ENCODE measurements around the gene EML3. TPM values are rescaled to one million over a fixed set of nuclear protein-coding genes. Genes with fewer than 3 reads are reported as not detected.

EML3 gene
- total and polyA plus RNA-seq, 11 donors: 8.8 to 40.9 (median 15.3) TPM

DNA sequence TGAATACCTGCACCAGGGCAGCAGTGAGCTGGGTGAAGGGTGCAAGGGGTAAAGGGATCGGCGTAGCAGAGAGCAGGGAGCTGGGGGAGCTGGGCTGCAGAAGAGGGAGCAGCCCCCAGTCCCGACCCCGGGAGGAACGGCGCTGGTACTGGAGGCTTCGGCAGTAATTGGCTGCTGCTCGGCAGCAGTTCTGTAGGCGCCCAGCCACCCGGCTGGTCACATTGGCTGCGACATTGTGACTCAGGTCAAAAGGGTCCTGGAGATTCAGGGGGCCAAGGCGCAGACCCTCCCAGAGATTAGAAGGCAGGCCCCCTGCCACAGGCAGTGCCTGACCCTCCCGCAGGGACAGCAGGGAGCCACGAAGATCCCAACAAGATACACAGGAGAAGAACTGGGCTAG is 36.7 kb downstream of the EML3 start:
- Histone ChIP-seq H3K9me3 (no peaks in the 10 kb centered on the region), H3K4me3 (peak overlapping the region in 8 of 12 donors; percentile 58 to 95 (median 82)), H3K27me3 (no peaks in the 10 kb centered on the region), H3K4me1 (peaks cover 7 to 57% (median 34%) of the 10 kb centered on the region in 12 donors), H3K27ac (peak overlapping the region in 11 of 12 donors; percentile 68 to 98 (median 94)), H3K36me3 (peaks cover 0 to 72% (median 58%) of the 10 kb centered on the region in 9 donors)
- ATAC-seq (no peak), DNase-seq (no peak)
- TF ChIP-seq CTCF (IDR thresholded peaks at IDR 0.05): no peak
- intact Hi-C loops (cut with DNase I): loop anchor here in 2 of 10 donors (2.0 kb wide), 2 partner anchors 15 to 29 kb away; partner anchors contain the start of genes AHNAK (in 1 of the 2) and TUT1 (in 1 of the 2)
- WGBS, 4 donors: 61 to 72% (median 68%) methylated on average over 14 of the region's 14 CpGs

DNA sequence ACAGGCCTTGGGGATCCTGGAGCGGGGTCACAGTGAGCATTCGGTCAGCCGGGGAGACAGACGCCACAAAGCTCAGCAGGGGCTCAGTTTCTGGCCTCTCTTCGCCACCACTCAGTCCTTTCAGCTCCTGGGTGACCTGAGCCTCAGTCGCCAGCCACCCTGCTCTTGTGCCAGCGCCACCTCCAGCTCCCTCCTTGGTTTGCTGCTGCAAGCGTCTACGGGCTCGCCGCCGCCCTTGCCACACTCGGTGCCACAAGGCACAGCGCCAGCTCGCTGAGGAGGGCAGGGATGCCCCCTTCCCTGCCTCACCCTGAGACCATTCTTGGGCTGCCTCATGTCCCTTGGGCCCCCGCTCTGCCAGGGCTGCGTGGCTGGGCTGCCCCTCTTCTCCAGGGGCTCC is 37.4 kb downstream of the EML3 start:
- WGBS, 4 donors: 42 to 74% (median 54%) methylated on average over 12 to 17 of the region's 17 CpGs
- intact Hi-C loops (cut with DNase I): loop anchor here in 2 of 10 donors (2.0 kb wide), 2 partner anchors 16 to 28 kb away; partner anchors contain the start of genes AHNAK (in 1 of the 2) and TUT1 (in 1 of the 2)
- ATAC-seq: no peak
- TF ChIP-seq POLR2A (IDR thresholded peaks at IDR 0.05): no peak
- no peak for TF ChIP-seq CTCF (IDR thresholded peaks at IDR 0.05)
- Histone ChIP-seq H3K4me1 (peaks cover 7 to 62% (median 37%) of the 10 kb centered on the region in 12 donors), H3K36me3 (peaks cover 0 to 72% (median 60%) of the 10 kb centered on the region in 9 donors), H3K27me3 (no peaks in the 10 kb centered on the region), H3K27ac (peak overlapping the region; percentile 61 to 98 (median 94)), H3K9me3 (no peaks in the 10 kb centered on the region), H3K4me3 (peak overlapping the region in 11 of 12 donors; percentile 38 to 95 (median 74))
- DNase-seq: no peak

DNA sequence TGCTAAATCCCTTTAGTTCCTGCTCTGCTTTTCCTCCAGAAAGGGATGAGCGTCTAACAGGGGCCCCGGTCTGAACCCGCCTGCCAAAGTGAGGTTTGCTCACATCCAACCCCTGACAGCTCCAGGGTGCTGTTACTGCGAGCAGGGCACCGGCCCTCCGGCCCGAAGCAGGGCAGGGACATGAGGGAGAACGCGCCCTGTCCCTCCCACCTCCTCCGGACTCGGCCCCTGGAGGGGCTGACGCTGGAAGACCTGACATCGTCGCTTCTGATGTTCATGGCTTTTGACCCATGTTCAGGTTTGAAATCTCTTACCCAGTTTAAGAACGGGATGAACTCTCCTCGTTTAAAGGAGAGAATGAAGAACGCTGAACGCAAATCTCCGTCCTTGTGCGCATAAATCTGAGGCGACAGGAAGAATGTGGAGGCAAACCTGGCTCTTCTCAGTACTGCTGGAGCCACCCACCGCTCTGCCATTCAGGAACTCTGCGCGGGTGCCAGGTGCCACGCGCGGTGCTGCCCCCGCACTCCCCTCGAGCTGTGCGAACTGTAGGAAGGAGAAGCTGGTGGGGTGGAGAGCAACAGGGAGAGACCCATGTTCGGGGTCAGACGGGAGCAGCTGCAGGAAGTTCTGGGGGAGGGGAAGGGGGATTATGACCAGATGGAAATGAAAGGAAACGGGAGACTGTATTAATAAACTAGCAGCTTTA is 38.1 kb downstream of the EML3 start:
- intact Hi-C loops (cut with DNase I): loop anchor here in 3 of 10 donors (1.0 to 2.0 kb wide), 3 partner anchors 16 to 28 kb away; partner anchors contain the start of genes TUT1 (in 2 of the 3) and AHNAK (in 1 of the 3)
- 2 to 6% (median 3%) methylated on average over 24 to 33 of the region's 33 CpGs for WGBS, 4 donors
- Histone ChIP-seq H3K4me1 (peaks cover 7 to 68% (median 42%) of the 10 kb centered on the region in 12 donors), H3K9me3 (no peaks in the 10 kb centered on the region), H3K36me3 (peaks cover 0 to 72% (median 60%) of the 10 kb centered on the region in 9 donors), H3K27me3 (no peaks in the 10 kb centered on the region), H3K27ac (peak overlapping the region; percentile 61 to 98 (median 94)), H3K4me3 (peak overlapping the region; percentile 38 to 95 (median 74))
- TF ChIP-seq POLR2A (IDR thresholded peaks at IDR 0.05) (no peak), CTCF (IDR thresholded peaks at IDR 0.05) (no peak)
- peak in 4 of 5 donors; percentile 48 to 67 (median 59) for DNase-seq
- peak; percentile 2 to 31 (median 18) for ATAC-seq
